Pancreas (tissue), 10 donors: Measurements from ENCODE around the gene BMP6. TPM values are rescaled to one million over a fixed set of nuclear protein-coding genes. Genes with fewer than 3 reads are reported as not detected.

ENCODE experiments used
- ATAC-seq, 4 donors: fragments of 200-7000 bp; cut with Tn5 transposase; one replicate each; pipeline versions ENCODE4 v1.8.0 to v1.9.1; 2020; ENCODE audit warnings: mild to moderate bottlenecking in 4 of 4, moderate library complexity in 4 of 4
- DNase-seq, 6 donors: peaks; one replicate each; pipeline ENCODE4 v3.0.0-alpha.2; 2020
- FAIRE-seq: peaks from 2 replicates; lab custom pipeline; 2012; peaks lifted over from hg19 to GRCh38; lab: Jason Lieb, UNC
- H3K27ac ChIP-seq, 4 donors: fragments of 200-600 bp; sonication (generic); 1 replicate in 3 of 4; 2 replicates in 1 of 4; pipeline versions ENCODE4 v1.5.0 to v1.8.0; 2020
- H3K27me3 ChIP-seq, 4 donors: fragments of 200-600 bp; one replicate each; pipeline ENCODE4 v1.8.0; 2021
- H3K36me3 ChIP-seq, 3 donors: fragments of 200-600 bp; sonication (generic) in 1 of 3; one replicate each; pipeline versions ENCODE4 v1.5.0 to v1.8.0; 2020 to 2021
- H3K4me1 ChIP-seq, 3 donors: fragments of 200-600 bp; one replicate each; pipeline ENCODE4 v1.8.0; 2021
- H3K4me3 ChIP-seq, 4 donors: fragments of 200-600 bp; sonication (generic) in 2 of 4; one replicate each; pipeline versions ENCODE4 v1.5.0 to v1.8.0; 2020 to 2021
- H3K9me3 ChIP-seq, 4 donors: fragments of 200-600 bp; one replicate each; pipeline ENCODE4 v1.8.0; 2021
- WGBS, 2 donors: extraction: QIAGEN DNeasy Blood & Tissue Kit; methylation state at CpG; one replicate each; pipeline ENCODE4 v1.1.7; 2013; 5-methylcytosine and 5-hydroxymethylcytosine counted together
- intact Hi-C, 3 donors: fragments of 100-400 bp; cut with DNase I; formaldehyde crosslinking; loops; one replicate each; pipeline versions ENCODE4 v1.11.1 to v1.14.2; 2022
- polyA plus RNA-seq, 2 donors: library from polyadenylated mRNA; stranded (reverse); fragments of 200-250 nt; gene quantifications; one replicate each; pipeline ENCODE4 v1.2.3, GENCODE V29; 2013
- total RNA-seq, 6 donors: library from RNA; stranded (reverse); fragmentation: NEBNext Ultra II Directional in 4 of 6; extraction: Animal tissue kit (Norgen Biotek cat#: 25700) in 4 of 6; gene quantifications; one replicate each; pipeline versions ENCODE4 v1.2.1 to v1.2.4, GENCODE V29; 2021 to 2023
- TF ChIP-seq, protein P1 (sequence below), 4 donors: fragments of 200-600 bp; sonication (generic) in 3 of 4; IDR thresholded peaks; one replicate each; pipeline versions ENCODE4 v1.5.0 to v1.8.0; 2021; ENCODE audit warnings: antibody characterized with exemption in 4 of 4
- donor health status: healthy with polysubstance abuse.
- donor health status: DM: no; HTN: no; CAD: no; lungs with moderate emphysema.
- donor health status: DM: no; HTN: no; CAD: no.
- donor health status: control.
- donor health status: control.
- donor health status: Bipolar disorder and iron deficiency.
- donor health status: DM: yes; HTN: yes; CAD: no.
- donor health status: DM: no; HTN: no; CAD: no.
- donor health status: DM: no; HTN: no; CAD: no.
- donor health status: DM: yes; HTN: yes; CAD: no.

Gene BMP6
- total and polyA plus RNA-seq, 8 donors = 0.09 to 0.69 (median 0.35) TPM

- FAIRE-seq = no peak
- intact Hi-C loops = loop anchor here in 1 of 3 donors (10.0 kb wide), 1 partner anchor 324 kb away; no protein-coding TSS in a partner anchor
- no peak for DNase-seq
- H3K27ac ChIP-seq = no peak overlapping the region
- TF ChIP-seq, protein P1, sequence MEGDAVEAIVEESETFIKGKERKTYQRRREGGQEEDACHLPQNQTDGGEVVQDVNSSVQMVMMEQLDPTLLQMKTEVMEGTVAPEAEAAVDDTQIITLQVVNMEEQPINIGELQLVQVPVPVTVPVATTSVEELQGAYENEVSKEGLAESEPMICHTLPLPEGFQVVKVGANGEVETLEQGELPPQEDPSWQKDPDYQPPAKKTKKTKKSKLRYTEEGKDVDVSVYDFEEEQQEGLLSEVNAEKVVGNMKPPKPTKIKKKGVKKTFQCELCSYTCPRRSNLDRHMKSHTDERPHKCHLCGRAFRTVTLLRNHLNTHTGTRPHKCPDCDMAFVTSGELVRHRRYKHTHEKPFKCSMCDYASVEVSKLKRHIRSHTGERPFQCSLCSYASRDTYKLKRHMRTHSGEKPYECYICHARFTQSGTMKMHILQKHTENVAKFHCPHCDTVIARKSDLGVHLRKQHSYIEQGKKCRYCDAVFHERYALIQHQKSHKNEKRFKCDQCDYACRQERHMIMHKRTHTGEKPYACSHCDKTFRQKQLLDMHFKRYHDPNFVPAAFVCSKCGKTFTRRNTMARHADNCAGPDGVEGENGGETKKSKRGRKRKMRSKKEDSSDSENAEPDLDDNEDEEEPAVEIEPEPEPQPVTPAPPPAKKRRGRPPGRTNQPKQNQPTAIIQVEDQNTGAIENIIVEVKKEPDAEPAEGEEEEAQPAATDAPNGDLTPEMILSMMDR (IDR thresholded peaks at IDR 0.05) = no peak
- no peak for ATAC-seq
- WGBS, 2 donors = 52 to 54% methylated on average over 10 of the region's 10 CpGs
- no peak overlapping the region for H3K4me3 ChIP-seq
- H3K4me1 ChIP-seq = peaks cover 12 to 15% (median 13%) of the 10 kb centered on the region in 3 donors
- H3K36me3 ChIP-seq = no peaks in the 10 kb centered on the region
- no peaks in the 10 kb centered on the region for H3K9me3 ChIP-seq
- peaks cover 0 to 19% (median 1%) of the 10 kb centered on the region in 4 donors for H3K27me3 ChIP-seq
Observed at GRCh38 chr6:7730784-7731227, 4.9 kb downstream of the BMP6 start.

DNA sequence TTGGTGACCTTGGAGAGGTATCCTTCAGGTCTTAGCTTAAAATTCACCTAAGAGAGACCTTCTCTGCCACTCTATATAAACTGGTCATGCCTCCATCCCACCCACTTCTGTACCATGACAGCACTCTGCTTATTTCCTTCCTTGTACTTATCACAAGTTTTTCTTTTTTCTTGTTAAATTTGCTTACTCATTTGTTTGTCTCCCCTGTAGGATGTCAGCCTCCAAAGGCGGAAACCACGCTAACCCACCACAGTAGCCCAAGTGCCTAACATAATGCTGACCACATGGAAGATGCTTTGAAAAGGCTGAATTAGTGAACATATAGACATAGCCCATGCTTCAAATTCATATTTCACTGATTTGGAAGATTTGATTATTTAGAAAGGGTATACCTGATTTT lies 5.4 kb downstream of the BMP6 start:
- Histone ChIP-seq H3K4me3 (no peak overlapping the region), H3K36me3 (no peaks in the 10 kb centered on the region), H3K27me3 (peaks cover 0 to 19% (median 1%) of the 10 kb centered on the region in 4 donors), H3K4me1 (peaks cover 10 to 15% (median 13%) of the 10 kb centered on the region in 3 donors), H3K9me3 (no peaks in the 10 kb centered on the region), H3K27ac (no peak overlapping the region)
- intact Hi-C loops = loop anchor here in 1 of 3 donors (10.0 kb wide), 1 partner anchor 324 kb away; no protein-coding TSS in a partner anchor
- TF ChIP-seq, protein P1 (IDR thresholded peaks at IDR 0.05) = no peak
- ATAC-seq (no peak), FAIRE-seq (no peak), DNase-seq (no peak)
- WGBS, 2 donors = 72 to 90% methylated on average over 2 of the region's 2 CpGs

GRCh38 chr6:7732228-7732627 lies 6.3 kb downstream of the BMP6 start:
- Histone ChIP-seq H3K27me3 (peaks cover 0 to 19% (median 1%) of the 10 kb centered on the region in 4 donors), H3K27ac (no peak overlapping the region), H3K4me3 (no peak overlapping the region), H3K36me3 (no peaks in the 10 kb centered on the region), H3K9me3 (no peaks in the 10 kb centered on the region), H3K4me1 (peaks cover 4 to 13% (median 10%) of the 10 kb centered on the region in 3 donors)
- no peak for FAIRE-seq
- TF ChIP-seq, protein P1 (IDR thresholded peaks at IDR 0.05) = no peak
- ATAC-seq = no peak
- no peak for DNase-seq
- intact Hi-C loops = loop anchor here in 1 of 3 donors (10.0 kb wide), 1 partner anchor 323 kb away; no protein-coding TSS in a partner anchor

- FAIRE-seq = no peak
- H3K4me1 ChIP-seq = no peaks in the 10 kb centered on the region
- H3K27me3 ChIP-seq = peaks cover 0 to 13% (median 0%) of the 10 kb centered on the region in 4 donors
- intact Hi-C loops = loop anchor here in 1 of 3 donors (10.0 kb wide), 1 partner anchor 320 kb away; no protein-coding TSS in a partner anchor
- DNase-seq = no peak
- TF ChIP-seq, protein P1 (IDR thresholded peaks at IDR 0.05) = no peak
- H3K27ac ChIP-seq = no peak overlapping the region
- no peak overlapping the region for H3K4me3 ChIP-seq
- no peaks in the 10 kb centered on the region for H3K9me3 ChIP-seq
- ATAC-seq = no peak
- no peaks in the 10 kb centered on the region for H3K36me3 ChIP-seq
- WGBS, 2 donors = 73 to 79% methylated on average over 18 of the region's 18 CpGs
Observed at GRCh38 chr6:7734707-7735383, 8.9 kb downstream of the BMP6 start.

GRCh38 chr6:7737106-7737505 lies 11.2 kb downstream of the BMP6 start:
- Histone ChIP-seq H3K4me3 (no peak overlapping the region), H3K9me3 (no peaks in the 10 kb centered on the region), H3K36me3 (no peaks in the 10 kb centered on the region), H3K27ac (no peak overlapping the region), H3K27me3 (no peaks in the 10 kb centered on the region), H3K4me1 (no peaks in the 10 kb centered on the region)
- intact Hi-C loops = loop anchor here in 1 of 3 donors (10.0 kb wide), 1 partner anchor 318 kb away; no protein-coding TSS in a partner anchor
- WGBS, 2 donors = 93 to 97% methylated on average over 3 of the region's 3 CpGs
- ATAC-seq = no peak
- FAIRE-seq = no peak
- no peak for DNase-seq
- TF ChIP-seq, protein P1 (IDR thresholded peaks at IDR 0.05) = no peak
